ENCODE measurements around the gene ASB2. TPM values are rescaled to one million over a fixed set of nuclear protein-coding genes. Genes with fewer than 3 reads are reported as not detected.

ASB2 gene
- total RNA-seq, 2 donors from 2014 or later: 10.3 to 17.4 TPM

DNA sequence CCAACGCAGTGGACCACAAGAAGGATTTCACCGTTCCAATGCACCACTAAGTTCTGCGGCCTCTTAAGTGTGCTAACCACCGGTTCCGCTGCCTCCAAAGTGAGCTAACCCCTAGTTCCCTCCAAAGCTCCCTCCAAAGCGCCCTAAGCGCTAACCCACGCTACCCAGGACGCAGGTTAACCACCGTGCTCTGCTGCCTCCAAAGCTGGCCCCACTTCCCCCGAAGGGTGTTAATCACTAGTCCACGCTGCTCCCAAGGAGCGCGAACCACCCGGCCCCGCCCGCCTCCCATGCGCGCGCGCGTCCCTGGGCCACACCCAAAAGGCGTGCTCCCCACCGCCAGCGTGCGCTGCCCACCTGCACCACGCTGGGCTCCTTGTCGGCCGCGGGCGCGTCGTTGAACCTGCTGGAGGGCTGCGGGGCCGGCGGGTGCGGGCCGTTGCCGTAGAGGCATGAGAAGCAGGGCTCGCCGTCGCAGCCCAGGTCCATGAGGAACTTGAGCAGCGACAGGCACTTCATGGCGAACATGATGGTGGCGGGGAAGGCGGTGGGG is 37.5 kb downstream of the ASB2 start:
- Histone ChIP-seq H3K4me1 (replicated peaks) (no peaks in the 10 kb centered on the region), H3K9me3 (no peaks in the 10 kb centered on the region), H3K27me3 (replicated peaks; ENCODE audit: insufficient read depth) (peaks cover 5% of the 10 kb centered on the region), H3K27ac (no peak overlapping the region), H3K4me3 (peak overlapping the region in 1 of 2 donors; percentile 23), H3K36me3 (no peaks in the 10 kb centered on the region)
- DNase-seq (ENCODE audit: low spot score): no peak
- TF ChIP-seq POLR2A (IDR thresholded peaks at IDR 0.05) (no peak), POLR2AphosphoS5 (IDR thresholded peaks at IDR 0.05) (no peak)
- TF ChIP-seq, protein P1, sequence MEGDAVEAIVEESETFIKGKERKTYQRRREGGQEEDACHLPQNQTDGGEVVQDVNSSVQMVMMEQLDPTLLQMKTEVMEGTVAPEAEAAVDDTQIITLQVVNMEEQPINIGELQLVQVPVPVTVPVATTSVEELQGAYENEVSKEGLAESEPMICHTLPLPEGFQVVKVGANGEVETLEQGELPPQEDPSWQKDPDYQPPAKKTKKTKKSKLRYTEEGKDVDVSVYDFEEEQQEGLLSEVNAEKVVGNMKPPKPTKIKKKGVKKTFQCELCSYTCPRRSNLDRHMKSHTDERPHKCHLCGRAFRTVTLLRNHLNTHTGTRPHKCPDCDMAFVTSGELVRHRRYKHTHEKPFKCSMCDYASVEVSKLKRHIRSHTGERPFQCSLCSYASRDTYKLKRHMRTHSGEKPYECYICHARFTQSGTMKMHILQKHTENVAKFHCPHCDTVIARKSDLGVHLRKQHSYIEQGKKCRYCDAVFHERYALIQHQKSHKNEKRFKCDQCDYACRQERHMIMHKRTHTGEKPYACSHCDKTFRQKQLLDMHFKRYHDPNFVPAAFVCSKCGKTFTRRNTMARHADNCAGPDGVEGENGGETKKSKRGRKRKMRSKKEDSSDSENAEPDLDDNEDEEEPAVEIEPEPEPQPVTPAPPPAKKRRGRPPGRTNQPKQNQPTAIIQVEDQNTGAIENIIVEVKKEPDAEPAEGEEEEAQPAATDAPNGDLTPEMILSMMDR (IDR thresholded peaks at IDR 0.05): no peak
- WGBS: 51% methylated on average over 43 of the region's 46 CpGs
- intact Hi-C loops (cut with DNase I): loop anchor here (1.0 to 10.0 kb wide), 2 partner anchors 62 to 196 kb away; no protein-coding TSS in a partner anchor

DNA sequence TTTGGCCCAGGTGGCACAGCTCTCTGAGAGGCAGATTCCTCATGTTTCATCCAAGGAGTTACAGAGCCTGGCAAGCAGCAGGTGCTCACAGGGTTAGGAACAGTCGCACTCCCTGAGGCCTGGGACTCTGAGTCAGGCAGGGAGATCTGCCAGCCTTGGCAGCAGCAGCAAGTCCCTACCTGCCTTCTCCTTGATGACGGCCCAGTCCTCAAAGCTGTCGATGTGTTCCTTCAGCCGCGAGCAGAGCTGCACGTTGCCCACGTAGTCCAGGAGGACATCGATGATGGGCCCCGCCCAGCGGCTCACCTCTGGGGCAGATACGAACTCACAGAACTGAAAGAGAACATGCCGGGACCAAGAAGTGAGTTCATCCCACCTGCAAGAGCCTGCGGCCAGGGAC is 38.9 kb downstream of the ASB2 start:
- Histone ChIP-seq H3K27ac (no peak overlapping the region), H3K36me3 (no peaks in the 10 kb centered on the region), H3K9me3 (no peaks in the 10 kb centered on the region), H3K4me1 (replicated peaks) (no peaks in the 10 kb centered on the region), H3K4me3 (no peak overlapping the region), H3K27me3 (replicated peaks; ENCODE audit: insufficient read depth) (peaks cover 5% of the 10 kb centered on the region)
- 31% methylated on average over 13 of the region's 13 CpGs for WGBS
- TF ChIP-seq POLR2AphosphoS5 (IDR thresholded peaks at IDR 0.05) (no peak), POLR2A (IDR thresholded peaks at IDR 0.05) (no peak)
- TF ChIP-seq, protein P1 (IDR thresholded peaks at IDR 0.05): no peak
- intact Hi-C loops (cut with DNase I): loop anchor here (10.0 kb wide), 1 partner anchor 197 kb away; no protein-coding TSS in a partner anchor
- peak; percentile 46 for DNase-seq (ENCODE audit: low spot score)

GRCh38 chr14:93936926-93937325 is 39.4 kb downstream of the ASB2 start:
- Histone ChIP-seq H3K4me1 (replicated peaks) (no peaks in the 10 kb centered on the region), H3K27ac (no peak overlapping the region), H3K4me3 (no peak overlapping the region), H3K9me3 (no peaks in the 10 kb centered on the region), H3K36me3 (no peaks in the 10 kb centered on the region), H3K27me3 (replicated peaks; ENCODE audit: insufficient read depth) (peaks cover 5% of the 10 kb centered on the region)
- no peak for DNase-seq (ENCODE audit: low spot score)
- intact Hi-C loops (cut with DNase I): loop anchor here (10.0 kb wide), 1 partner anchor 198 kb away; no protein-coding TSS in a partner anchor
- 83% methylated on average over 2 of the region's 6 CpGs for WGBS
- TF ChIP-seq, protein P1 (IDR thresholded peaks at IDR 0.05): no peak
- TF ChIP-seq POLR2AphosphoS5 (IDR thresholded peaks at IDR 0.05) (no peak), POLR2A (IDR thresholded peaks at IDR 0.05) (no peak)

DNA sequence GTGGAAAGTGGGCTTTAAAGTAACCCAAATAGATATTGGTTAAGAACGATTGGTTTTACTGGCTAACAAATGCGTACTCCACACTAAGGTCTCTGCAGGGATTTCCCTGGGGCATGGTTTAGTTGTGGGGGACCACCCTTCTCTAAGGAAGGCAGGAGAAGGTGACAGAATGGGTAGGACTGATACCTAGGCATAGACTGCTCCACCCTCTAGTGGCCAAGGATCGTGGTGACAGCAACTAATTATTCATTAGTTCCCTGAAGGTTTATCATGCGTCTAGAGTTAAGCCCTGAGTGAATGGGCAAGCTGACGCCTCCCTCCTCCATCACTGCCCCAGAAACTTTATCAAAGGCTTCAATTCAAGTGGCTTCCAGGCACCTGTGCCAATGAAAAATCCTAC is 40.1 kb downstream of the ASB2 start:
- Histone ChIP-seq H3K9me3 (no peaks in the 10 kb centered on the region), H3K27me3 (replicated peaks; ENCODE audit: insufficient read depth) (peaks cover 5% of the 10 kb centered on the region), H3K4me3 (no peak overlapping the region), H3K36me3 (no peaks in the 10 kb centered on the region), H3K4me1 (replicated peaks) (no peaks in the 10 kb centered on the region), H3K27ac (no peak overlapping the region)
- 41% methylated on average over 5 of the region's 5 CpGs for WGBS
- TF ChIP-seq, protein P1 (IDR thresholded peaks at IDR 0.05): peak in 1 of 4 experiments; percentile 49
- TF ChIP-seq POLR2A (IDR thresholded peaks at IDR 0.05) (no peak), POLR2AphosphoS5 (IDR thresholded peaks at IDR 0.05) (no peak)
- DNase-seq (ENCODE audit: low spot score): no peak
- intact Hi-C loops (cut with DNase I): loop anchor here (10.0 kb wide), 1 partner anchor 199 kb away; no protein-coding TSS in a partner anchor

GRCh38 chr14:93935213-93935612 is 41.2 kb downstream of the ASB2 start:
- Histone ChIP-seq H3K27ac (no peak overlapping the region), H3K36me3 (no peaks in the 10 kb centered on the region), H3K9me3 (no peaks in the 10 kb centered on the region), H3K4me1 (replicated peaks) (no peaks in the 10 kb centered on the region), H3K27me3 (replicated peaks; ENCODE audit: insufficient read depth) (peaks cover 5% of the 10 kb centered on the region), H3K4me3 (no peak overlapping the region)
- TF ChIP-seq, protein P1 (IDR thresholded peaks at IDR 0.05): no peak
- TF ChIP-seq POLR2A (IDR thresholded peaks at IDR 0.05) (no peak), POLR2AphosphoS5 (IDR thresholded peaks at IDR 0.05) (no peak)
- no peak for DNase-seq (ENCODE audit: low spot score)
- intact Hi-C loops (cut with DNase I): loop anchor here (10.0 kb wide), 1 partner anchor 200 kb away; no protein-coding TSS in a partner anchor
- WGBS: 81% methylated on average over 8 of the region's 8 CpGs

All from prostate gland (tissue), 2 donors.